PC-3 (cell line): ENCODE results near the gene AKAP8L. TPM values are rescaled to one million over a fixed set of nuclear protein-coding genes. Genes with fewer than 3 reads are reported as not detected.

Experiments used
- ATAC-seq: fragments of 200-7000 bp; cut with Tn5 transposase; 2 replicates; pipeline ENCODE4 v1.9.1; 2020; ENCODE audit warnings: mild to moderate bottlenecking, moderate library complexity
- BruUV-seq: library from RNA; stranded (reverse); fragments of 400-500 nt; replicated peaks from 2 replicates; lab custom pipeline; 2021; lab: Mats Ljungman, UMichigan
- CTCF ChIA-PET: fragments of 300-600 bp; sonication (Branson Sonifier 250); formaldehyde crosslinking; loops from one replicate; lab custom pipeline; 2022; ENCODE audit warnings: antibody characterized with exemption; lab: Charles Lee
- POLR2A ChIA-PET: fragments of 300-600 bp; sonication (Branson Sonifier 250); formaldehyde crosslinking; loops from one replicate; lab custom pipeline; 2022; ENCODE audit warnings: antibody characterized with exemption; ENCODE audit not compliant: unreplicated experiment; lab: Charles Lee
- DNase-seq: peaks from one replicate; pipeline ENCODE4 v3.0.0-alpha.2; 2015
- H2AFZ ChIP-seq: fragments of 300-600 bp; sonication (generic); 2 replicates; pipeline ENCODE4 v1.6.0; 2016; ENCODE audit warnings: antibody characterized with exemption, low read length
- H3F3A ChIP-seq: fragments of 300-600 bp; sonication (generic); one replicate; pipeline ENCODE4 v1.6.0; 2017; ENCODE audit warnings: antibody characterized with exemption, low read length, control low read depth, mild to moderate bottlenecking; ENCODE audit not compliant: unreplicated experiment
- H3K27ac ChIP-seq: fragments of 300-600 bp; sonication (generic); 2 replicates; pipeline ENCODE4 v1.5.1; 2016; ENCODE audit warnings: mild to moderate bottlenecking, low read length
- H3K27me3 ChIP-seq: fragments of 300-600 bp; sonication (generic); 2 replicates; pipeline ENCODE4 v1.6.1; 2016; ENCODE audit warnings: low read length, mixed read lengths
- H3K36me3 ChIP-seq: fragments of 300-600 bp; sonication (generic); 2 replicates; pipeline ENCODE4 v1.6.1; 2016; ENCODE audit warnings: low read depth, mixed run types, low read length, mixed read lengths
- H3K4me1 ChIP-seq: fragments of 300-600 bp; sonication (generic); 2 replicates; pipeline ENCODE4 v1.5.1; 2016; ENCODE audit warnings: low read length; ENCODE audit not compliant: insufficient read depth
- H3K4me2 ChIP-seq: fragments of 300-600 bp; sonication (generic); 2 replicates; pipeline ENCODE4 v1.6.0; 2016; ENCODE audit warnings: low read length
- H3K4me3 ChIP-seq: fragments of 300-600 bp; sonication (generic); 2 replicates; pipeline ENCODE4 v1.5.1; 2016; ENCODE audit warnings: mild to moderate bottlenecking, low read length, mixed read lengths
- H3K79me2 ChIP-seq: fragments of 300-600 bp; sonication (generic); 2 replicates; pipeline ENCODE4 v1.6.1; 2017; ENCODE audit warnings: low read length, mixed read lengths
- H3K9ac ChIP-seq: fragments of 300-600 bp; sonication (generic); 2 replicates; pipeline ENCODE4 v1.6.0; 2016; ENCODE audit warnings: mild to moderate bottlenecking, low read length
- H3K9me2 ChIP-seq: fragments of 300-600 bp; sonication (generic); replicated peaks from 2 replicates; pipeline ENCODE4 v1.6.1; 2016; ENCODE audit warnings: mixed run types, low read length, mixed read lengths
- H3K9me3 ChIP-seq: fragments of 300-600 bp; sonication (generic); 2 replicates; pipeline ENCODE4 v1.6.1; 2016; ENCODE audit warnings: low read length, mixed read lengths
- H4K20me1 ChIP-seq: fragments of 300-600 bp; sonication (generic); 2 replicates; pipeline ENCODE4 v1.6.1; 2016; ENCODE audit warnings: low read length, mixed read lengths
- EZH2 ChIP-seq: fragments of 300-600 bp; sonication (generic); IDR thresholded peaks from one replicate; pipeline ENCODE4 v1.6.1; 2017; ENCODE audit warnings: antibody characterized with exemption, mild to moderate bottlenecking, low read length; ENCODE audit not compliant: unreplicated experiment
- EZH2phosphoT487 ChIP-seq: fragments of 300-600 bp; sonication (generic); IDR thresholded peaks from 2 replicates; pipeline ENCODE4 v1.6.1; 2018; ENCODE audit warnings: mild to moderate bottlenecking, antibody characterized with exemption, low read length, borderline replicate concordance
- intact Hi-C: fragments of 100-400 bp; cut with micrococcal nuclease; formaldehyde crosslinking; loops from 2 replicates; pipeline ENCODE4 v1.9.0; 2023
- total RNA-seq: library from RNA; depleted of rRNA; stranded (reverse); fragments of >200 nt; gene quantifications from 2 replicates; pipeline ENCODE4 v1.2.3, GENCODE V29; 2014
- TF ChIP-seq, protein P1 (sequence below): fragments of 300-600 bp; sonication (generic); conservative IDR thresholded peaks from 2 replicates; pipeline ENCODE4 v1.5.1; 2017; ENCODE audit warnings: antibody characterized with exemption, low read depth, mild to moderate bottlenecking, low read length

Gene AKAP8L
- total RNA-seq, 1 experiment from 2014 or later: 97.9 TPM

DNA sequence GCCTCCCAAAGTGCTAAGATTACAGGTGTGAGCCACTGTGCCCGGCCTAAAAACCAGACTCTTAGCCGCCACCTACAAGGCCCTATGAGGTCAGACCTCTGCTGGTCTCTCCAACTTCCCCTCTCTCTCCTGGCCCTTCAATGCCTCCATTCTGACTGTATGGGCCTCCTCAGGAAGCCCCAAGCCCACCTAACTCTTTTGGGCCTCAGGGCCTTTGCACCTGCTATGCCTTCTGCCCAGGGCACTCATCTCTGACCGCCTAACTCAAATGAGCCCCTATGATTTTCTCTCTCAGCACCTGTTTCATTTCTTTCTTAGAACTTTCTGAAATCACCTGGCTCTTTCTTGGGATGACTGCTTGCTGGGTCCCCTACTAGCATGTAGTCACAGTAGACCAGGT lies 24.5 kb upstream of the AKAP8L start:
- H3K27ac ChIP-seq: no peak overlapping the region
- H3F3A ChIP-seq: no peaks in the 10 kb centered on the region
- POLR2A ChIA-PET: no interaction called here
- H4K20me1 ChIP-seq: no peaks in the 10 kb centered on the region
- no peak overlapping the region for H3K4me2 ChIP-seq
- DNase-seq (no peak), ATAC-seq (no peak)
- H2AFZ ChIP-seq: no peak overlapping the region
- H3K9me2 ChIP-seq: no peaks in the 10 kb centered on the region
- H3K36me3 ChIP-seq: no peaks in the 10 kb centered on the region
- H3K9ac ChIP-seq: no peak overlapping the region
- BruUV-seq: no TSS peak
- no peaks in the 10 kb centered on the region for H3K79me2 ChIP-seq
- H3K4me1 ChIP-seq: no peaks in the 10 kb centered on the region
- CTCF ChIA-PET: no interaction called here
- H3K4me3 ChIP-seq: no peak overlapping the region
- TF ChIP-seq EZH2phosphoT487: no peak
- TF ChIP-seq, protein P1, sequence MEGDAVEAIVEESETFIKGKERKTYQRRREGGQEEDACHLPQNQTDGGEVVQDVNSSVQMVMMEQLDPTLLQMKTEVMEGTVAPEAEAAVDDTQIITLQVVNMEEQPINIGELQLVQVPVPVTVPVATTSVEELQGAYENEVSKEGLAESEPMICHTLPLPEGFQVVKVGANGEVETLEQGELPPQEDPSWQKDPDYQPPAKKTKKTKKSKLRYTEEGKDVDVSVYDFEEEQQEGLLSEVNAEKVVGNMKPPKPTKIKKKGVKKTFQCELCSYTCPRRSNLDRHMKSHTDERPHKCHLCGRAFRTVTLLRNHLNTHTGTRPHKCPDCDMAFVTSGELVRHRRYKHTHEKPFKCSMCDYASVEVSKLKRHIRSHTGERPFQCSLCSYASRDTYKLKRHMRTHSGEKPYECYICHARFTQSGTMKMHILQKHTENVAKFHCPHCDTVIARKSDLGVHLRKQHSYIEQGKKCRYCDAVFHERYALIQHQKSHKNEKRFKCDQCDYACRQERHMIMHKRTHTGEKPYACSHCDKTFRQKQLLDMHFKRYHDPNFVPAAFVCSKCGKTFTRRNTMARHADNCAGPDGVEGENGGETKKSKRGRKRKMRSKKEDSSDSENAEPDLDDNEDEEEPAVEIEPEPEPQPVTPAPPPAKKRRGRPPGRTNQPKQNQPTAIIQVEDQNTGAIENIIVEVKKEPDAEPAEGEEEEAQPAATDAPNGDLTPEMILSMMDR: no peak
- no peak for TF ChIP-seq EZH2
- intact Hi-C loops: no loop called here
- H3K27me3 ChIP-seq: no peaks in the 10 kb centered on the region
- no peaks in the 10 kb centered on the region for H3K9me3 ChIP-seq

DNA sequence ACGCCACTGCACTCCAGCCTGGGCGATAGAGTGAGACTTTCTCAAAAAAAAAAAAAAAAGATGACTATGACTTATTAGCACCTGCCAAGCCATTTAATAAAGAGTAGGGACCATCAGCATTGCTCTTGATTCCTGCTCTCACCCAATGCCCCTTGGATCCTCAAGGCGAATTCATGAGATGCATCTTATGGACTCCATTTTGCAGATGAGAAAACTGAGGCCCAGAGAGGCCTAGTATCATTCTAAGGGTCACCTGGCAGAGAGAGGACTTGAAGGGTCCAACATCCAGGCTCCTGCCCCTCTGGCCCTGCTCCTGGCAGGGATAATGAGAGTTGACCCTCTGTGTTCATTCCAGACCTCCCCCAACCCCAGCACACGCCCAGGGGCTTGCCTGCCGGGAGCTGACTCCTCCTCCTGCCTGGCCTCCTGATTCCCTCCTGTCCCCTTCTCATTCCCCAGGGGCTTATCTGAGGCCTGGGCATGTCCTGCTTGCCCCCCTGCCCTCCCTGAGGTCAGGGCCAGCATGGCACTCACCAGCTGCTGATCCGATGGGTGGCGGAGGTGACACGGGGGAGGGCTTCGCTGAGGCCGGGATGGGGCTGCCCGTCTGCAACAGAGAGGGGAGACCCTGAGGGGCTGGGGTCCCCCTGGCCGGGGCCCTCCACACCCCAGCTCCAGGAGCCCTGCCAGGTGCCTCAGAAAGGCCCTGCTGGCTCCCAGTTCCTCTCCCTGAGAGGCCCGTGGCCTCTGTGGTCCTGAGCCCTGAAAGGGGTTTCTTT lies 23.5 kb upstream of the AKAP8L start:
- POLR2A ChIA-PET: no interaction called here
- Histone ChIP-seq H3F3A (no peaks in the 10 kb centered on the region), H4K20me1 (no peaks in the 10 kb centered on the region), H3K4me1 (no peaks in the 10 kb centered on the region), H3K79me2 (no peaks in the 10 kb centered on the region), H3K36me3 (no peaks in the 10 kb centered on the region), H2AFZ (no peak overlapping the region), H3K9me2 (no peaks in the 10 kb centered on the region), H3K9ac (no peak overlapping the region), H3K4me3 (no peak overlapping the region), H3K9me3 (no peaks in the 10 kb centered on the region), H3K27ac (no peak overlapping the region), H3K4me2 (no peak overlapping the region), H3K27me3 (no peaks in the 10 kb centered on the region)
- no TSS peak for BruUV-seq
- DNase-seq (no peak), ATAC-seq (no peak)
- intact Hi-C loops: no loop called here
- TF ChIP-seq, protein P1: no peak
- TF ChIP-seq EZH2phosphoT487 (no peak), EZH2 (no peak)
- CTCF ChIA-PET: no interaction called here

GRCh38 chr19:15441317-15441716 lies 22.5 kb upstream of the AKAP8L start:
- Histone ChIP-seq H3K4me1 (no peaks in the 10 kb centered on the region), H3F3A (no peaks in the 10 kb centered on the region), H3K79me2 (no peaks in the 10 kb centered on the region), H3K27ac (no peak overlapping the region), H3K9me2 (no peaks in the 10 kb centered on the region), H3K27me3 (no peaks in the 10 kb centered on the region), H2AFZ (no peak overlapping the region), H3K36me3 (no peaks in the 10 kb centered on the region), H3K4me2 (no peak overlapping the region), H3K9ac (no peak overlapping the region), H3K4me3 (no peak overlapping the region), H4K20me1 (no peaks in the 10 kb centered on the region), H3K9me3 (no peaks in the 10 kb centered on the region)
- ATAC-seq (no peak), DNase-seq (no peak)
- ChIA-PET POLR2A (no interaction called here), CTCF (interaction anchor here (0.6 kb wide), 1 partner anchor 113 kb away, joined by 5 read pairs; no protein-coding TSS in a partner anchor)
- TF ChIP-seq EZH2: no peak
- TF ChIP-seq, protein P1: no peak
- no peak for TF ChIP-seq EZH2phosphoT487
- intact Hi-C loops: no loop called here
- BruUV-seq: no TSS peak
